HG02798 (cell line): ENCODE results near the gene ASPSCR1.

ENCODE experiments used
- ATAC-seq: cut with Tn5 transposase; IDR thresholded peaks from one replicate; pipeline ENCODE4 v1.9.1; 2021; ENCODE audit warnings: mild to moderate bottlenecking; ENCODE audit not compliant: unreplicated experiment, poor library complexity

The ASPSCR1 gene

DNA sequence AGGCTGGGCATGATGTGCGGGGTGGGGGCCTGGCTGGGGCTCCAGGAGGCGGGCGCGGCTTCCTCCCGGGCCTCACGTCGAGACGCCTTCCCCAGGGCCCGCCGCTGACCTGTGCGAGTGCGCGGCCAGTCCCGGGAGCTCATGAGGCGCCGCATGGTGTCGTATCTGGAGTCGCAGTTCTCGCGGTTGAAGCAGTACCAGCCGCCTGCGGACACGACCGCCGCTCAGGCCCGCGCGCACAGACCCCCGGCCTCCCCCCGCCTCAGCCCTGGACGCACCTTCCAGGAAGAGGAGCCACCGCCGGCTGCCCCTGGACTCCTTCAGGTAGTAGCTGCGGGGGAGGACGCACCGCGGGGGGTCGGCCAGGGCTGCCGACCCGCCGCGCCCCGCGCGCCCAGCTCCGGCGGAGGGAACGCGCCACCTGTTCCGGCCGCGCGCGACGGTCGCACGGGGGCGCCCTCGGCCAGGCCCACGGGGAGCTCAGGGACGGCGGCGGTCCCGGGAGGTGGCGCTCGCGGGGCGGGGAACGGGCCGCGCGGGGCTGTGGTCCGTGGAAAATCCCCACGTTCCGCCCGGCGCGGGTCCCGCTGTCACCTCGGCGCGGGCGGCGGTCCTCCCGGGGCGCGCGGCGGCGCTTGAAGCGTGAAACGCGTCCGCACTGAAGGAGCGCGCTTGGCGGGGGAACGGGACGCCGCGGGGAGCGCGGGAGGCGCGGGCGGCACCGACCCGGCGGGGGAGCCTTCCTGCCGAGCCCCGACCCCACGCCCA lies 17.9 kb upstream of the ASPSCR1 start:
- ATAC-seq, result peak; percentile 67

DNA sequence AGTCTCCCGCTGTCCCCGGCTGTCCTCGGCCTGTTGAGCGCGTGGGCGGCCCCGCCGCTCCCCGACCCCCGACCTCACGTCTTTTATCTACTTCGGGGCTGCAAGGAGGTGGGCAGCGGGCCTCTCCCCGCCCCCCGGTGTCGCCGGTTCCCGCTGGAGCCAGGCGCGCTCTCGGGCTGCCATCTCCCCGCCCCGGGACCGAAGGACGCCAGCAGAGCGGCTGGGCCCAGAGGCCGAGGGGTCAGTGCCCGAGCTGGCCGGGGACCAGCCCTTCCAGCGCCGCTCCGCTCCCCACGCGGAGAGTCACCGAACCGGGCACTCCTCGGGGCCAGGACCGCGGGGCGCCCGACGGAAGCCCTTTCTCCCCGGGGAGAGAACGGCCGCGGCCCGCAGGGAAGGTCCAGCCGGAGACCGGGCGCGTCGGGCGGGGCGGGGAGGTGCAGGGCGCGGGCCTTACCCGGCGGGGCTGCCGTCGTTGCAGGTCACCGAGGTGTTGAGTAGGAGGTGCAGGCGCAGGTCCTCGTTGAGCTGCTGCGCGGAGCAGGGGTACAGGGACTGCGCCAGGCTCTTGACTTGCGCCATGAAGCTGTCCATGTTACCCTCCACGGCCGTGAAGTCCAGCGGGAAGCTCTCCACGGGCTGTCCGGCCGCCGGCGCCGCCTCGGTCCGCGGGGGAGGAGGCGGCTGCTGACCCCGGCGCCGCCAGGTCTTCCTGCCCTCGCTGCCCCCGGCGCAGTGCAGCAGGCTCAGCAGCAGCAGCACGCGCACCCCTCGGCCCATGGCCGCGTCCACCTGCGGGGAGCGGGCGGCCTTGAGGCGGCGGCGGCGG lies 17.1 kb upstream of the ASPSCR1 start:
- no peak for ATAC-seq

DNA sequence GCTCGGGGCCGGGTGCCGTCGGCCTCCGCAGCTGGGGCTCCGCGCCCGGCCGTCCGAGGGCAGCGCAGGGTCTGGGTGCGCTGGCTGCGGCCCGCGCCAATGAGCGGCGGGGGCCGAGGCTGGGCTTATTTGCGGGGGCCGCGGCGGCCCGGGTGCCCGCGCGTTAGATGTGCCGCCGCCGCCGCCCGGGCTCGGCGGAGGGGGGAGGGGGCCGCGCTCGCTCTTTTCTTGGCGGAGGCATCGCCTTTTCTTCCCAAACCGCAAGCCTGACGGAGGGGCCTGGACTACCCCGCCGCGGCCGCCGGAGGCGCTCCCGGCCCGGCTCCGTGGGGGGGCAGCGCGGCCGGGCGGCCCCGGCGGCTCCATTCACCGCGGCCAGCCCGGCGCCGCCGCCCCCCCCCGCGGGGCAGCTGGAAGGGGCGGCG lies 16.3 kb upstream of the ASPSCR1 start, which contains the start of gene NOTUM:
NOTUM (minus strand) TSS at position 101 of the 425 bp plus-strand sequence. CDS start 278 bp downstream, outside the sequence.
- ATAC-seq, result no peak

DNA sequence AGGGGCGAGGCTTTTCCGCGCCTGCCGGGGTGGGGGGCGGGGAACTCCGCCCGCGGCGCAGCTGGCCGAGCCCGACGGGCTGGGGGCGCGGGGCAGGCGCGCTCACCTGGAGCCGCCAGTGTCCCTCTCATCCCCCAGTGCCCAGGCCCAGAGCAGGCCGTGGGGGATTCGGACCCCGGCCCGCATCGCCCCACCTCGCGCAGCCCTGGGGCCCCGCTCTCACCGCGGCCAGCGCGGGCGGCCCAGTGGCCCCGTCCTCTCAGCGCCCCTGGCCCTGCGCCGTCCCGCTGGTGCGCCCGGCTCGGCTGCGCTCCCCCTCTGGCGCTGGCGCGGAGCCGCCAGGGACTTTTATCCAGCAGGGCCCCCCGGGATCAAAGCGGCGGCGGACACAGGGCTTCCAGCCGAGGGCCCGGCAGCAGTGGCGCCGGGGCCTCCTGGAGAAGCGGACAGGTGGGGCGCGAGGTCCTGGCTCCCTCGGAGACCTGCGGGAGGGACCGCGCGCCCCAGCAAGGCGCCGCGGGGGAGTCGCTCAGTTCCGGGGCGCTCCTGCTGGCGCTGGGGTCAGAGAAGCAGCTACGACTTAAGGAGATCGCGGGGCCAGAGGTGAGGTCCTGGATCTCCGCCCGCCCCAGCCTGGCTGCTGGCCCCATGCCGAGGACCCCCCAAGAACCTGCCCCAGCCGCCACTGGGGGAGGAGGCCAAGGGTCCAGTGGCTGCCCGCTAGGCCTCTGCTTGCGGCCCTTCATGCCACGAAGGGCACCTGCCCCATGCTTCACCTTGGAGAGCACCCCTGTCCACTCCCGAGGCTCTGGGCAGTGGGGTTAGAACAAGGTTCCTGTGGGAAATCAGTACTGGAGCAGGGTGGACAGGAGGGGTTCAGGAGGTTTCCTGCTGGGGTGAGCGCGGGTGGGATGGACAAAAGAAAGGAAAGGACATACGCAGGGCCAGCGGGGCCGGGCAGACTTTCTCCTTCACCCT lies 15.6 kb upstream of the ASPSCR1 start:
- no peak for ATAC-seq

DNA sequence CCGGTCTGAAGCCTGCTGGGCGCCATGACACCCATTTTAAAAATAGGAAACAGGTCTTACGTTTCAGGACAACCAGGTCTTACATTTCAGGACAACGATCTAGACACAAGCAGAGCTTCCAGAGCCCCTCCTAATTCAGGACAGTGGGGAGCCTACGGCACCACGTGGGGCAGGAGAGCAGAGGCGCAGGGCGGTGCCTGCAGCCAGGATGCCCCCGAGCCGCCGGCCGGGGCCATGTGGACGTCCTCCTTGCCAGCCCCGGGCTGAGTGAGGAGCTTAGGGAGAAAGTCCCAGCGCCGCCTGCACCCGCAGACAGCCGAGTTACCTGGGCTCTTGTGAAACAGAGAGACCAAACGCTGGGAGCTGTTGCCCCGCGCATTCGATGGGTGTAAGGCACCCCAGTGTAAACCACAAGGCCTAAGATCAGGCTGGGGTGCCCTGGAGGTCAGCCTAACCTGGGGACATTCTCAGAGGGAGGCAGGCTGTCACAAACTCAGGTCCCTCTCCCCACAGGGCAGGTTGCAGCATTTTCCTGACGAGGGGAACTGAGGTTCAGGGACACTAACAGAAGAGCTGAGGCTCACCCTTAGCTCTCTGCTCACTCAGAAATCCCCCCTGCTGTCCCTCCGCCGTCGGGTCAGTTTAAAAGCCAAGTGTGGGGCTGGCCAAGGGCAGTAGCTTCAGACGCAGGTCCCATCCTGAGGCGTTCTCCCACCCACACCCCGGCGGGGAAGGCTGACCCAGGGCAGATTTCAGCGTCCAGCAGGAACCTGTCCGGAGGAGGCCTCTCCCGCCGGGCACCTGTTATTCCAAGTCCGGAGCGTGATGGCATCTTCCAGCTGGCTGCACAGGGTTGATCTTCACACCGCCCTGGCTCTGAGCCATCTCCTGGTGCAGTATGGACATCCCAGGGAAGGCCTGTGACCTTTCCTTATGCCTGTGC lies 14.7 kb upstream of the ASPSCR1 start:
- ATAC-seq, result no peak

DNA sequence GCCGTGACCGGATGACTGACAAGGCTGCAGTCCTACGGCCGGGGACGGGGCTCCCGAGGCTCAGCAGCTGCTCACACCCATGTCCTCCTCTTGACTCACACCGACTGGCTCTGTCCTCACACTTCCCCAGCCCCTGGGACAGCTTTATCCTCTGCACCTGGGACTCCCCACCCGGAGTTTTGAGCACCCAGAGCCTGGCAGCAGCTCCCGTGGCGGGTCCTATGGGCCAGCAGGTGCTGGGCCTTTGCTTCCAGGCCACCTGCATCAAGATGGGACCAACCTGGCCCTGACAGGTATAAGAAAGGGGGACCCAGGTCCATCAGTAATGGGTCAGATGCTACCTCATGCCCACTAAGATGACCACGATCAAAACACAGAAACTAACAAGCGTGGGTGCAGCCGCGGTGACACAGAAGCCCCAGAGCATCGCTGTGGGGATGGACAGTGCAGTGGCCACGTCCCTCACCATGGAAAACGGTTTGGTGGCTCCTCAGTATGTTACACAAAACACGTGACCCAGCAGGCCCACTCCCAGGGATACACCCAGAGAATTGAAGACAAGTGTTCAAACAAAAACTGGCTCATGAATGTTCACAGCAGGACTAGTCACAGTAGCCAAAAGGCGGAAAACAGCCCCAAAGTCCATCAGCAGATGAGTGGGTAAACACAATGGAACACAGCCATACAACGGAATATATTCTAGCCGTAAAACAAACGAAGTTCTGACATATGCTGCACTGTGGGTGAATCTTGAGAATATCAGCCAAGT lies 13.2 kb upstream of the ASPSCR1 start:
- ATAC-seq, result no peak

- ATAC-seq, result no peak
These were observed 10.8 kb upstream of the ASPSCR1 start for GRCh38 chr17:81966343-81967243.

DNA sequence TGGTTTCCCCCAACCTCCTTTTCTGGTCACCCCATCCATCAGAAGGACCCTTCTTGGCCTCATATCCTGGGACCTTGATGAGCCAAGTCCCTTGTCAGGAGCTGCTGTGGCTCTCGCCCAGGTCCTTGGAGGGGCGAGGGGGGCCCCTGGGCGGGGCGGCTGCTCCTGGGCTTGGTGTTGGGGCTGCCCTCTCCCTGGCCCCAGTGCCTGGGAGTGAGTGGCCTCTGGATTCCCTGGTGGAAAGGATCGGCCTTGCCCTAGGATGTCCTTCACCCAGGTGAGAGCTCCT lies 10.2 kb upstream of the ASPSCR1 start:
- no peak for ATAC-seq

GRCh38 chr17:81967533-81968395 lies 9.7 kb upstream of the ASPSCR1 start:
- ATAC-seq, result peak; percentile 68

DNA sequence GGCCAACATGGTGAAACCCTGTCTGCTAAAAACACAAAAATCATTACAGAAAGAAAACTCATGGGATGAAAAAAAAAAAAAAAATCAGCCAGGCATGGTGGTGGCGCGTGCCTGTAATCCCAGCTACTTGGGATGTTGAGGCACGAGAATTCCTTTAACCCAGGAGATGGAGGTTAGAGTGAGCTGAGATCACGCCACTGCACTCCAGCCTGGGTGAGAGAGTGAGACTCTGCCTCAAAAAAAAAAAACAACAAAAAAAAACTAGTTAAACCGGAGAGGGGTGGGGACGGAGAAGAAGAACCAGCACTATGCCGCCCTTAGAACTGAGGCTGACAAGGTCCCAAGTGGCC lies 9.1 kb upstream of the ASPSCR1 start:
- no peak for ATAC-seq

DNA sequence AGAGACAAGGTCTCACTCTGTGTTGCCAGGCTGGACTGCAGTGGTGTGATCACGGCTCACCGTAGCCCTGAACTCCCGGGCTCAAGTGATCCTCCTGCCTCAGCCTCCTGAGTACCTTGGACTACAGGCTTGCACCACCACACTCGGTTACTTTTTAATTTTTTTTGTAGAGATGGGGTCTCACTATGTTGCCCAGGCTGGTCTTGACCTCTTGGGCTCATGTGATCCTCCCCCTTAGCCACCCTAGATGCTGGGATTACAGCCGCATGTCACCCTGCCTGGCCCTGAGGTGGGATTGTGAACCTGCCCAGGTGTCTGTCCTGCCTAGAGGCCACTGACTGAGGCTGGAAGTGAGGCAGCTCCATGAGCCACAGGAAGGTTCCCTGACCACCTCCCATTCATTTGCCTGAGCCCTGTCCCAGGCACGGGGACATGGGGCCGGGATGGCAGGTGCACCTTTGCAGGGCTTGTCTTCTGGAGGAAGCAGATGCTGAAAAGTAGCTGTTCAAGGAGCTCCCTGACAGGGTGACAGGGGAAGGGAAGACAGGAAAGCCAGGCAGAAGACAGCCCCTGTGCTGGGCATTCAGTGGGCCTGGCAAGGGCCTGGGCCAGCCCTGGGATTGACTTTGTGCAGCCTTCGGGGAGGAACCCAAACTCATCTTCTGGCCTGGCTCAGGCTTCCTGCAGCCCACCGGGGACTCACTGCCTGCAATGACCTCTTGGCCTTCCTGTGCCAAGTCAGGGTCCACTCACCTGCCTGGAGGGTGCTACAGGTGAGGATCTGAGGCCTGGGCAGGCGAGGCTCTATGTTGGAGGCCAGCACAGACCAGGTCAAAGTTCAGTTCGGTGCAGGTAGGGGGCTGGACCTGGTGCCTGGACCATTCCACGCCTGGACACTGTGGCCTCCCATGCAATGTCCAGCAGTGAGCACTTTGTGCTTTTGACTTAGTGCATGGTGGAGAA lies 8.3 kb upstream of the ASPSCR1 start:
- ATAC-seq, result no peak

- ATAC-seq, result no peak
These were observed 4.0 kb upstream of the ASPSCR1 start for GRCh38 chr17:81973432-81973831.

- ATAC-seq, result no peak
These were observed 858 bp upstream of the ASPSCR1 start for GRCh38 chr17:81976332-81977210.

- no peak for ATAC-seq
These were observed 1.3 kb downstream of the ASPSCR1 start for GRCh38 chr17:81978524-81979298.
